ENCODE measurements around the gene ARHGAP21.

DNA sequence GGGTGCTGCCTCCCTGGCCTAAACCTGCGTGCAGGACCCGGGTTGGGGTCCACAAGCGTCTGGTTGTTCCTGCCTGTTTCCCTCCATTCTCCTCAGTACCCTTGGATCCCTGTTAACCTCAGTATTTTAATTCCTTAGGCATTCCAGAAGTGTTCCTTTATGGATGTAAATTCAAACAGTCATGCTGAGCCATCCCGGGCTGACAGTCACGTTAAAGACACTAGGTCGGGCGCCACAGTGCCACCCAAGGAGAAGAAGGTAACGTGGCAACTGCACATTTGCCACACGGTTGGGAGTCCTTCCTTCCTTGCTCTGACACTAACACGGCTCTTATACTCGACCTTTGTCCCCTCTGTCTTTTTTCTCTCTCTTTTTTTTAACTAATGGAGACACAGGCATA, 187.1 kb downstream of the ARHGAP21 start:
- TF ChIP-seq, protein P1, sequence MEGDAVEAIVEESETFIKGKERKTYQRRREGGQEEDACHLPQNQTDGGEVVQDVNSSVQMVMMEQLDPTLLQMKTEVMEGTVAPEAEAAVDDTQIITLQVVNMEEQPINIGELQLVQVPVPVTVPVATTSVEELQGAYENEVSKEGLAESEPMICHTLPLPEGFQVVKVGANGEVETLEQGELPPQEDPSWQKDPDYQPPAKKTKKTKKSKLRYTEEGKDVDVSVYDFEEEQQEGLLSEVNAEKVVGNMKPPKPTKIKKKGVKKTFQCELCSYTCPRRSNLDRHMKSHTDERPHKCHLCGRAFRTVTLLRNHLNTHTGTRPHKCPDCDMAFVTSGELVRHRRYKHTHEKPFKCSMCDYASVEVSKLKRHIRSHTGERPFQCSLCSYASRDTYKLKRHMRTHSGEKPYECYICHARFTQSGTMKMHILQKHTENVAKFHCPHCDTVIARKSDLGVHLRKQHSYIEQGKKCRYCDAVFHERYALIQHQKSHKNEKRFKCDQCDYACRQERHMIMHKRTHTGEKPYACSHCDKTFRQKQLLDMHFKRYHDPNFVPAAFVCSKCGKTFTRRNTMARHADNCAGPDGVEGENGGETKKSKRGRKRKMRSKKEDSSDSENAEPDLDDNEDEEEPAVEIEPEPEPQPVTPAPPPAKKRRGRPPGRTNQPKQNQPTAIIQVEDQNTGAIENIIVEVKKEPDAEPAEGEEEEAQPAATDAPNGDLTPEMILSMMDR (IDR thresholded peaks at IDR 0.05; ENCODE audit: low read depth, low read length, poor library complexity, severe bottlenecking), result no peak
- no peak for TF ChIP-seq EZH2phosphoT487 (IDR thresholded peaks at IDR 0.05; ENCODE audit: borderline replicate concordance, low read length)

Measured in DOHH2 (cell line).